IPS-18c (cell line): Measurements from ENCODE around the gene RNF148.
"Not testable (repeated sequence)": the region's sequence is repeated elsewhere in the genome, so short reads cannot be mapped to it uniquely, and the experiment has no call there.

Experiments used
- H3K4me3 ChIP-seq: 2 replicates; pipeline ENCODE4 v1.7.0; 2013; ENCODE audit warnings: low read depth, mild to moderate bottlenecking, low read length, moderate library complexity; ENCODE audit not compliant: insufficient read depth
- H3K9me3 ChIP-seq: one replicate; pipeline ENCODE4 v1.6.1; 2013; ENCODE audit warnings: mild to moderate bottlenecking, low read length, moderate library complexity; ENCODE audit not compliant: control insufficient read depth, insufficient read depth

The RNF148 gene

GRCh38 chr7:122695816-122696215 lies 6.9 kb downstream of the RNF148 start:
- Histone ChIP-seq H3K4me3 (no peak overlapping the region), H3K9me3 (peaks cover 3% of the 10 kb centered on the region)

- H3K9me3 ChIP-seq = peaks cover 3% of the 10 kb centered on the region
- H3K4me3 ChIP-seq = no peak overlapping the region
Observed at GRCh38 chr7:122694697-122695096, 8.0 kb downstream of the RNF148 start.

GRCh38 chr7:122692769-122693309 lies 9.9 kb downstream of the RNF148 start:
- H3K9me3 ChIP-seq = peaks cover 3% of the 10 kb centered on the region
- no peak overlapping the region for H3K4me3 ChIP-seq

- Histone ChIP-seq H3K9me3 (peaks cover 3% of the 10 kb centered on the region), H3K4me3 (no peak overlapping the region)
Observed at GRCh38 chr7:122691569-122692235, 11.0 kb downstream of the RNF148 start.

- no peak overlapping the region for H3K4me3 ChIP-seq
- H3K9me3 ChIP-seq = peaks cover 3% of the 10 kb centered on the region
Observed at GRCh38 chr7:122689346-122690109, 13.2 kb downstream of the RNF148 start.

- H3K9me3 ChIP-seq = peaks cover 3% of the 10 kb centered on the region
- H3K4me3 ChIP-seq = no peak overlapping the region
Observed at GRCh38 chr7:122688400-122688998, 14.2 kb downstream of the RNF148 start.

GRCh38 chr7:122686360-122686878 lies 16.3 kb downstream of the RNF148 start:
- H3K9me3 ChIP-seq = no peaks in the 10 kb centered on the region
- no peak overlapping the region for H3K4me3 ChIP-seq

GRCh38 chr7:122684504-122684903 lies 18.2 kb downstream of the RNF148 start:
- H3K9me3 ChIP-seq = no peaks in the 10 kb centered on the region
- H3K4me3 ChIP-seq = no peak overlapping the region

- Histone ChIP-seq H3K9me3 (no peaks in the 10 kb centered on the region), H3K4me3 (no peak overlapping the region)
Observed at GRCh38 chr7:122682815-122683550, 19.7 kb downstream of the RNF148 start.

- not testable (repeated sequence) for H3K9me3 ChIP-seq, H3K4me3 ChIP-seq
Observed at GRCh38 chr7:122681186-122681585, 21.5 kb downstream of the RNF148 start.

- Histone ChIP-seq H3K4me3 (no peak overlapping the region), H3K9me3 (no peaks in the 10 kb centered on the region)
Observed at GRCh38 chr7:122679813-122680212, 22.9 kb downstream of the RNF148 start.

GRCh38 chr7:122679269-122679709 lies 23.4 kb downstream of the RNF148 start:
- not testable (repeated sequence) for H3K4me3 ChIP-seq, H3K9me3 ChIP-seq

- H3K4me3 ChIP-seq = no peak overlapping the region
- no peaks in the 10 kb centered on the region for H3K9me3 ChIP-seq
Observed at GRCh38 chr7:122677149-122677548, 25.6 kb downstream of the RNF148 start.

- Histone ChIP-seq H3K4me3 (no peak overlapping the region), H3K9me3 (no peaks in the 10 kb centered on the region)
Observed at GRCh38 chr7:122676466-122676865, 26.3 kb downstream of the RNF148 start.

GRCh38 chr7:122675621-122676020 lies 27.1 kb downstream of the RNF148 start:
- H3K9me3 ChIP-seq = no peaks in the 10 kb centered on the region
- no peak overlapping the region for H3K4me3 ChIP-seq

GRCh38 chr7:122675011-122675410 lies 27.7 kb downstream of the RNF148 start:
- H3K4me3 ChIP-seq = no peak overlapping the region
- no peaks in the 10 kb centered on the region for H3K9me3 ChIP-seq

GRCh38 chr7:122674502-122674901 lies 28.2 kb downstream of the RNF148 start:
- no peak overlapping the region for H3K4me3 ChIP-seq
- no peaks in the 10 kb centered on the region for H3K9me3 ChIP-seq
